GM19035 (cell line): ENCODE measurements around the gene ASF1B.
A peak's percentile ranks its signal among the peaks of the same experiment; 100 is the strongest.
"Not testable (repeated sequence)": the region's sequence is repeated elsewhere in the genome, so short reads cannot be mapped to it uniquely, and the experiment has no call there.

ENCODE experiments used
- ATAC-seq: cut with Tn5 transposase; IDR thresholded peaks from one replicate; pipeline ENCODE4 v1.9.1; 2021; ENCODE audit not compliant: unreplicated experiment

The ASF1B gene

GRCh38 chr19:14136509-14137281, at the start of gene ASF1B:
ASF1B (minus strand) TSS chr19:14136589; CDS start chr19:14136456, 133 bp downstream.
- peak; percentile 86 for ATAC-seq

GRCh38 chr19:14185691-14186090, 49.3 kb upstream of the ASF1B start:
- ATAC-seq, result not testable (repeated sequence)

GRCh38 chr19:14185158-14185557, 48.8 kb upstream of the ASF1B start:
- no peak for ATAC-seq

- ATAC-seq, result no peak
These were observed 47.5 kb upstream of the ASF1B start for GRCh38 chr19:14183741-14184350.

GRCh38 chr19:14182476-14182875, 46.1 kb upstream of the ASF1B start:
- no peak for ATAC-seq

- no peak for ATAC-seq
These were observed 45.5 kb upstream of the ASF1B start for GRCh38 chr19:14181906-14182305.

- ATAC-seq, result not testable (repeated sequence)
These were observed 44.8 kb upstream of the ASF1B start for GRCh38 chr19:14181199-14181598.

- ATAC-seq, result no peak
These were observed 41.2 kb upstream of the ASF1B start for GRCh38 chr19:14177496-14178074.

- no peak for ATAC-seq
These were observed 39.0 kb upstream of the ASF1B start for GRCh38 chr19:14175351-14175792.

GRCh38 chr19:14174883-14175282, 38.5 kb upstream of the ASF1B start:
- no peak for ATAC-seq

- no peak for ATAC-seq
These were observed 32.6 kb upstream of the ASF1B start for GRCh38 chr19:14168993-14169392.

GRCh38 chr19:14168259-14168972, 32.0 kb upstream of the ASF1B start:
- ATAC-seq, result no peak

GRCh38 chr19:14167576-14168138, 31.3 kb upstream of the ASF1B start:
- ATAC-seq, result no peak

- ATAC-seq, result no peak
These were observed 30.7 kb upstream of the ASF1B start for GRCh38 chr19:14166999-14167575.

- no peak for ATAC-seq
These were observed 29.8 kb upstream of the ASF1B start for GRCh38 chr19:14165990-14166830.

- no peak for ATAC-seq
These were observed 28.5 kb upstream of the ASF1B start for GRCh38 chr19:14164724-14165493.

GRCh38 chr19:14164082-14164481, 27.7 kb upstream of the ASF1B start:
- no peak for ATAC-seq

GRCh38 chr19:14162871-14163297, 26.5 kb upstream of the ASF1B start:
- ATAC-seq, result no peak

GRCh38 chr19:14161305-14161704, 24.9 kb upstream of the ASF1B start:
- no peak for ATAC-seq
